ENCODE data around the gene ADRA2B. TPM values are rescaled to one million over a fixed set of nuclear protein-coding genes. Genes with fewer than 3 reads are reported as not detected.

ADRA2B gene
- total RNA-seq, 1 donor = under 0.01 TPM

DNA sequence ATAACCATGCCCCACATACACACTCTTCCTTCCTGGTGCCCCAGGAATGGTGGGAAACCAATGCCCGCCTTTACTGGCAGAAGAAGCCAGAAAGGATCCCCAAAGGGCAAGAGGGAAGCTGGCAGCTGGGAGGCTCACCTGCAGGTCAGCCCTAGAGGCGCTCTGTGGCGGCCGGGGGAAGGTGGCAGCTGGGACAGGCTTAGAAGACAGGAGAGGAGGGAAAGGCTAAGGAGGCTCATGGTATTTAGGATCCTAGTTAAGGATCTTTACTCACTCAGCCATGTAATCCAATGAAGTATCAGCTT is 23.8 kb downstream of the ADRA2B start:
- no peak overlapping the region for H3K4me2 ChIP-seq (ENCODE audit: insufficient read depth, low read length)

DNA sequence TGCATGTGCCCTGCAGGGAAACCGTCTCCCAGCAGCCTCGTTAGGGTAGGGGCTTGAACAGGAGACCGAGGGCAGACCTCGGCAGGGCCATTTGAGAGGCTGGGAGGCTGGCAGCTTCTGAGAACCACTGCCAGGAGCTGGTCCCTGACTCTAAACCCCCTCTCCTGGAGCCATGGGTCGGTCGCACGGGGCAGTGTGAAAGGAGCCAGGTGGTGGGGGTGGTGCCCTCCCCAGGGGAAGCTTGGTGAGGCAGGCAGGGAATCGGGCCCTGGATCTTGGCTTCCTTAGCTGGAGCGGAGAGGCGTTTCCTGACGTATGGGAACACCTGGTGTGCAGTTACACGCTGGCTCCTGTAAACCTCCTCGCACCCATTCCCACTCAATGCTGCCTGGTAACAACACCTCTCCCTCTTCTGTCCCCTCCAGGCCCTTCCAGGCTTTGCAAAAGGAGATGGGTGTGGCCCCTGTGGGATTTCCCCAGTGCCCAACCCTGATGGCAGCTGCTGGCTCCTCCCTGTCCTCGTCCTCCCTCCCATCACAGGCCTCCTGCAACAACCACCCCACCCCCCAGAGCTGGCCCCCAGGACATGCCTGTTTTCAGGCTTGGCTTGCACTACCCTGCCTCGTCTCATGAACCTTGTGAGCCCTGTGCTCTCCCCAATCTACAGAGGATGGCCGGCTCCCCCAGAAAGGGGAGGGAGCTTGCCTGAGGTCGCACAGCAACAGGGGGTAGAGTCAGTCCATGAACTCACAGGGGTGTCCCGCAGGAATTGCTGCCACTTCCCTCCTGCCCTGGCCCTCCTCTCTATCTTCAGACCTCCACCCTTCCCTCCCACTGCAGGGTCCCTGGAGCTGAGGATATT is 24.4 kb downstream of the ADRA2B start:
- Histone ChIP-seq H3K36me3 (ENCODE audit: insufficient read depth, low read length) (no peaks in the 10 kb centered on the region), H3K27me3 (ENCODE audit: insufficient read depth, low read length) (peaks cover 30% of the 10 kb centered on the region), H3K79me2 (ENCODE audit: insufficient read depth, low read length) (no peaks in the 10 kb centered on the region), H3K4me3 (ENCODE audit: insufficient read depth, low read length) (no peak overlapping the region), H3K4me2 (ENCODE audit: insufficient read depth, low read length) (no peak overlapping the region), H2AFZ (ENCODE audit: low read length) (no peak overlapping the region), H4K20me1 (ENCODE audit: insufficient read depth, low read length) (no peaks in the 10 kb centered on the region), H3K9me3 (ENCODE audit: low read depth, low read length) (no peaks in the 10 kb centered on the region), H3K4me1 (ENCODE audit: insufficient read depth, low read length) (no peaks in the 10 kb centered on the region), H3K27ac (ENCODE audit: low read depth, low read length) (no peak overlapping the region)
- DNase-seq (ENCODE audit: insufficient read length, low spot score, missing footprints) = no peak
- TF ChIP-seq, protein P1, sequence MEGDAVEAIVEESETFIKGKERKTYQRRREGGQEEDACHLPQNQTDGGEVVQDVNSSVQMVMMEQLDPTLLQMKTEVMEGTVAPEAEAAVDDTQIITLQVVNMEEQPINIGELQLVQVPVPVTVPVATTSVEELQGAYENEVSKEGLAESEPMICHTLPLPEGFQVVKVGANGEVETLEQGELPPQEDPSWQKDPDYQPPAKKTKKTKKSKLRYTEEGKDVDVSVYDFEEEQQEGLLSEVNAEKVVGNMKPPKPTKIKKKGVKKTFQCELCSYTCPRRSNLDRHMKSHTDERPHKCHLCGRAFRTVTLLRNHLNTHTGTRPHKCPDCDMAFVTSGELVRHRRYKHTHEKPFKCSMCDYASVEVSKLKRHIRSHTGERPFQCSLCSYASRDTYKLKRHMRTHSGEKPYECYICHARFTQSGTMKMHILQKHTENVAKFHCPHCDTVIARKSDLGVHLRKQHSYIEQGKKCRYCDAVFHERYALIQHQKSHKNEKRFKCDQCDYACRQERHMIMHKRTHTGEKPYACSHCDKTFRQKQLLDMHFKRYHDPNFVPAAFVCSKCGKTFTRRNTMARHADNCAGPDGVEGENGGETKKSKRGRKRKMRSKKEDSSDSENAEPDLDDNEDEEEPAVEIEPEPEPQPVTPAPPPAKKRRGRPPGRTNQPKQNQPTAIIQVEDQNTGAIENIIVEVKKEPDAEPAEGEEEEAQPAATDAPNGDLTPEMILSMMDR (IDR thresholded peaks at IDR 0.05; ENCODE audit: extremely low read depth, low read depth, low read length) = no peak

More for the DNA sequence above, 23.8 kb downstream of the ADRA2B start:
- Histone ChIP-seq H3K79me2 (ENCODE audit: insufficient read depth, low read length) (no peaks in the 10 kb centered on the region), H3K4me1 (ENCODE audit: insufficient read depth, low read length) (no peaks in the 10 kb centered on the region), H3K36me3 (ENCODE audit: insufficient read depth, low read length) (no peaks in the 10 kb centered on the region), H3K27ac (ENCODE audit: low read depth, low read length) (no peak overlapping the region), H3K27me3 (ENCODE audit: insufficient read depth, low read length) (peaks cover 30% of the 10 kb centered on the region), H2AFZ (ENCODE audit: low read length) (no peak overlapping the region), H4K20me1 (ENCODE audit: insufficient read depth, low read length) (no peaks in the 10 kb centered on the region), H3K9me3 (ENCODE audit: low read depth, low read length) (no peaks in the 10 kb centered on the region), H3K4me3 (ENCODE audit: insufficient read depth, low read length) (no peak overlapping the region)
- DNase-seq (ENCODE audit: insufficient read length, low spot score, missing footprints) = no peak
- TF ChIP-seq, protein P1 (IDR thresholded peaks at IDR 0.05; ENCODE audit: extremely low read depth, low read depth, low read length) = no peak

DNA sequence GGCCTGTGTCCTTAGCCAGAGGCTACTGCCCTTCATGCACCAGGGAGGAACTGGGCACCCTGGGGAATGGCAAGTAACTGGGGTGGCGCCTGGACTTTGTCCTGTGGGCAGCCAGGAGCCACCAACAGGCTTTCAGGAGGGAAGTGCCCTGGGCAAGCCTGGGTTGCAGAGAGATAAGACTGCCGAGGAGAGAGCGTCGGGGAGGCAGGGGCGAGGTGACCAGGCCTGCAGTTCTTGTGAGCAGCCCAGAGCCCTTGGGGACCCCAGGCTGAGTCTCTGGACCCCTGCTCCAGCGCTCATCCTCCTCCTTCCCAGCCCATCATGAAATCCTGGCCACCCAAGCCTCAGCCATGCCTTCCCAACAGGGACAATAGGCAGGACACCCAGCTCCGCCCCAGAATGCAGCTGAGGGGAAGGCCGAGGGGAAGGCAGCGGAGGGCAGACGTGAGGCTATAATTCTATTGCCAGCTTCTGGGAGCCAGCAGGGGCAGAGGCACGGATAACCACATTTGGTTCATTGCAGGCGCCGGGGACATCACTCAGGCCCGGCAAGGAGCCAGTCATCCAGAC is 25.1 kb downstream of the ADRA2B start:
- Histone ChIP-seq H3K79me2 (ENCODE audit: insufficient read depth, low read length) (no peaks in the 10 kb centered on the region), H4K20me1 (ENCODE audit: insufficient read depth, low read length) (no peaks in the 10 kb centered on the region), H3K4me3 (ENCODE audit: insufficient read depth, low read length) (no peak overlapping the region), H3K36me3 (ENCODE audit: insufficient read depth, low read length) (no peaks in the 10 kb centered on the region), H3K27ac (ENCODE audit: low read depth, low read length) (no peak overlapping the region), H3K9me3 (ENCODE audit: low read depth, low read length) (no peaks in the 10 kb centered on the region), H3K4me2 (ENCODE audit: insufficient read depth, low read length) (no peak overlapping the region), H3K4me1 (ENCODE audit: insufficient read depth, low read length) (no peaks in the 10 kb centered on the region), H2AFZ (ENCODE audit: low read length) (no peak overlapping the region), H3K27me3 (ENCODE audit: insufficient read depth, low read length) (peaks cover 34% of the 10 kb centered on the region)
- DNase-seq (ENCODE audit: insufficient read length, low spot score, missing footprints) = no peak
- TF ChIP-seq, protein P1 (IDR thresholded peaks at IDR 0.05; ENCODE audit: extremely low read depth, low read depth, low read length) = no peak

DNA sequence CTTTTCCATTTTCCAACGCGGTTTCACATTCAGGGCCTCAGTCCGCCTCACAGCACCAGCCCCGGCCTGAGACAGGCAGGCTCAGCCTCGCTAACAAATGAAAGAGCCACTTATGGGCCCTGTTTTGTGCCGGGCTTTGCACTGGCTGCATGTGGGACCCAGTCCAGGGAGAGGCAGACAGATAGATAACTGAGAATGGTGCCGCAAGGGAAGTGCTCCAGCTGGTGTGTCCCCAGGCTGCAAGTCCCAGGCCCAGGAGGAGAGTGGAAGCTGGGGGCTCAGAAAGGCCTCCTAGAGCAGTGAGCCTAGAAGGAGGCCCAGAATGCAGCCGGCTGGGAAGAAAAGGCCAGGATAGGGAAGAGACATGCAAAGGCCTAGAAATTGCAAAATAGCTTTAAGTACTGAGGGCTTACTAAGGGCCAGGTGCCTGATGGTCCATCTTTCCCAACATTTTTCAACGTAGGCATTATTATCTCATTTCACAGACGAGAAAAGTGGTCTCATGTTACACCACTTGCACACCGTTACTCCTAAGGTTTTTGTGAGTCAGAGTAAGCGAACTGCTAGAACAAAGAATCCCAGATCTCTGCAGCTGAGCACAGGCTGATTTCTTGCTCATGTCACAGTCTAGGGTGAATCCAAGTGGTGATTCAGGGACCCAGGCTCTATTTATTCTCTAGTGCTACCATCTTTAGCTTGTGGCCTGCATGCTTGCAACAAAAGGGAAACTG is 26.0 kb downstream of the ADRA2B start:
- no peak overlapping the region for H3K4me3 ChIP-seq (ENCODE audit: insufficient read depth, low read length)
- no peaks in the 10 kb centered on the region for H4K20me1 ChIP-seq (ENCODE audit: insufficient read depth, low read length)
- TF ChIP-seq, protein P1 (IDR thresholded peaks at IDR 0.05; ENCODE audit: extremely low read depth, low read depth, low read length) = no peak
- H3K27me3 ChIP-seq (ENCODE audit: insufficient read depth, low read length) = peaks cover 32% of the 10 kb centered on the region
- H2AFZ ChIP-seq (ENCODE audit: low read length) = no peak overlapping the region
- H3K36me3 ChIP-seq (ENCODE audit: insufficient read depth, low read length) = no peaks in the 10 kb centered on the region
- DNase-seq (ENCODE audit: insufficient read length, low spot score, missing footprints) = no peak
- no peaks in the 10 kb centered on the region for H3K9me3 ChIP-seq (ENCODE audit: low read depth, low read length)
- no peaks in the 10 kb centered on the region for H3K79me2 ChIP-seq (ENCODE audit: insufficient read depth, low read length)
- H3K4me1 ChIP-seq (ENCODE audit: insufficient read depth, low read length) = no peaks in the 10 kb centered on the region
- no peak overlapping the region for H3K27ac ChIP-seq (ENCODE audit: low read depth, low read length)
- no peak overlapping the region for H3K4me2 ChIP-seq (ENCODE audit: insufficient read depth, low read length)

Data from osteoblast (primary cell).